H1 (cell line): ENCODE measurements around the gene NEURL2. TPM values are rescaled to one million over a fixed set of nuclear protein-coding genes. Genes with fewer than 3 reads are reported as not detected.

Experiments
- CTCF ChIA-PET: fragments of 300-600 bp; sonication (Branson Sonifier 250); formaldehyde crosslinking; loops from one replicate; lab custom pipeline; 2021; ENCODE audit not compliant: partially characterized antibody; lab: Charles Lee
- POLR2A ChIA-PET: fragments of 300-600 bp; sonication (Branson Sonifier 250); formaldehyde crosslinking; loops from one replicate; lab custom pipeline; 2021; ENCODE audit warnings: inconsistent platforms; ENCODE audit not compliant: partially characterized antibody; lab: Charles Lee
- DNase-seq, 2 experiments: peaks; one replicate each; pipeline versions ENCODE4 v3.0.0 to v3.0.0-alpha.2; 2010 to 2022; ENCODE audit warnings: low spot score in 2 of 2, low read depth in 1 of 2, mixed read lengths in 1 of 2
- FAIRE-seq: peaks from 2 replicates; lab custom pipeline; 2011; peaks lifted over from hg19 to GRCh38; lab: Jason Lieb, UNC
- H2AFZ ChIP-seq: 2 replicates; pipeline ENCODE4 v1.8.1; 2012; ENCODE audit warnings: low read length, inconsistent platforms
- H2AK5ac ChIP-seq: 2 replicates; pipeline ENCODE4 v1.6.1; 2013; ENCODE audit warnings: low read depth, low read length
- H2BK120ac ChIP-seq: replicated peaks from 2 replicates; pipeline ENCODE3; 2013; ENCODE audit warnings: low read depth, low read length, inconsistent platforms
- H2BK12ac ChIP-seq: 2 replicates; pipeline ENCODE4 v1.6.1; 2013; ENCODE audit warnings: low read depth, low read length
- H2BK15ac ChIP-seq: 2 replicates; pipeline ENCODE4 v1.6.1; 2013; ENCODE audit warnings: low read length
- H2BK20ac ChIP-seq: 2 replicates; pipeline ENCODE4 v1.6.1; 2013; ENCODE audit warnings: low read length
- H2BK5ac ChIP-seq: 2 replicates; pipeline ENCODE4 v1.6.1; 2013; ENCODE audit warnings: low read depth, low read length
- H3K14ac ChIP-seq: 2 replicates; pipeline ENCODE4 v1.6.1; 2013; ENCODE audit warnings: inconsistent platforms; ENCODE audit not compliant: insufficient read length
- H3K18ac ChIP-seq: 2 replicates; pipeline ENCODE4 v1.6.1; 2013; ENCODE audit warnings: low read length; ENCODE audit errors: extremely low read depth
- H3K23ac ChIP-seq: 2 replicates; pipeline ENCODE4 v1.6.1; 2013; ENCODE audit warnings: inconsistent platforms; ENCODE audit not compliant: insufficient read length
- H3K23me2 ChIP-seq: 2 replicates; pipeline ENCODE4 v1.6.1; 2013; ENCODE audit warnings: low read depth, low read length
- H3K27ac ChIP-seq: 2 replicates; pipeline ENCODE4 v1.6.1; 2011; ENCODE audit warnings: low read depth, low read length, inconsistent platforms
- H3K27me3 ChIP-seq, 4 experiments: replicated peaks in 1 of 4; 1 replicate in 1 of 4; 2 replicates in 3 of 4; pipeline versions ENCODE4 v1.6.1 to v1.8.1; 2011 to 2013; ENCODE audit warnings: low read length in 3 of 4, mild to moderate bottlenecking in 3 of 4, inconsistent platforms in 2 of 4, mixed read lengths in 2 of 4, moderate library complexity in 1 of 4; ENCODE audit not compliant: control insufficient read depth in 3 of 4, insufficient read depth in 3 of 4; ENCODE audit errors: extremely low read depth in 1 of 4
- H3K36me3 ChIP-seq, 4 experiments: 2 replicates each; pipeline versions ENCODE4 v1.6.1 to v1.8.1; 2011 to 2013; ENCODE audit warnings: mild to moderate bottlenecking in 4 of 4, low read length in 3 of 4, moderate library complexity in 2 of 4, control low read depth in 1 of 4, inconsistent platforms in 1 of 4; ENCODE audit not compliant: insufficient read depth in 4 of 4, control insufficient read depth in 2 of 4
- H3K4ac ChIP-seq: replicated peaks from 2 replicates; pipeline ENCODE3; 2013; ENCODE audit warnings: low read length, low read depth, mixed read lengths, inconsistent platforms; ENCODE audit not compliant: insufficient read length
- H3K4me1 ChIP-seq, 4 experiments: replicated peaks in 1 of 4; 1 replicate in 1 of 4; 2 replicates in 3 of 4; pipeline versions ENCODE4 v1.6.1 to v1.8.1; 2011 to 2013; ENCODE audit warnings: low read length in 3 of 4, inconsistent platforms in 2 of 4, mixed read lengths in 1 of 4; ENCODE audit not compliant: insufficient read depth in 4 of 4, control insufficient read depth in 3 of 4
- H3K4me2 ChIP-seq, 2 experiments: 2 replicates each; pipeline versions ENCODE4 v1.6.1 to v1.8.1; 2011 to 2013; ENCODE audit warnings: low read depth in 2 of 2, low read length in 2 of 2, control low read depth in 1 of 2, inconsistent platforms in 1 of 2, mild to moderate bottlenecking in 1 of 2; ENCODE audit not compliant: insufficient read depth in 1 of 2
- H3K4me3 ChIP-seq, 4 experiments: fragments of 200-600, 300-600 bp in 1 of 4; sonication (generic), shearing (Covaris generic), sonication (Bioruptor Twin) in 1 of 4; 2 replicates each; pipeline versions ENCODE4 v1.5.1 to v1.8.1; 2011 to 2016; ENCODE audit warnings: low read length in 4 of 4, low read depth in 3 of 4, control low read depth in 2 of 4, inconsistent platforms in 2 of 4, mild to moderate bottlenecking in 2 of 4, mixed read lengths in 1 of 4, moderate library complexity in 1 of 4; ENCODE audit not compliant: insufficient read depth in 2 of 4; ENCODE audit errors: extremely low read depth in 1 of 4
- H3K56ac ChIP-seq: replicated peaks from 2 replicates; pipeline ENCODE3; 2013; ENCODE audit warnings: low read depth, mild to moderate bottlenecking, mixed read lengths, low read length, inconsistent platforms; ENCODE audit not compliant: insufficient read length
- H3K79me1 ChIP-seq: 2 replicates; pipeline ENCODE4 v1.6.1; 2013; ENCODE audit warnings: low read depth, low read length, control low read depth
- H3K79me2 ChIP-seq, 2 experiments: 2 replicates each; pipeline versions ENCODE4 v1.6.1 to v1.8.1; 2012 to 2013; ENCODE audit warnings: low read length in 2 of 2, mild to moderate bottlenecking in 2 of 2, inconsistent platforms in 1 of 2; ENCODE audit not compliant: insufficient read depth in 2 of 2, control insufficient read depth in 1 of 2
- H3K9ac ChIP-seq, 4 experiments: replicated peaks in 1 of 4; 1 replicate in 1 of 4; 2 replicates in 3 of 4; pipeline versions ENCODE4 v1.6.1 to v1.8.1; 2011 to 2013; ENCODE audit warnings: low read depth in 3 of 4, low read length in 3 of 4, control low read depth in 2 of 4, mild to moderate bottlenecking in 2 of 4, moderate library complexity in 2 of 4, inconsistent platforms in 1 of 4; ENCODE audit errors: extremely low read depth in 1 of 4
- H3K9me3 ChIP-seq, 2 experiments: 2 replicates each; pipeline versions ENCODE4 v1.6.1 to v1.8.1; 2012 to 2013; ENCODE audit warnings: mild to moderate bottlenecking in 2 of 2, moderate library complexity in 2 of 2, control low read depth in 1 of 2, inconsistent platforms in 1 of 2, low read depth in 1 of 2, low read length in 1 of 2, mixed read lengths in 1 of 2; ENCODE audit not compliant: insufficient read depth in 2 of 2
- H4K20me1 ChIP-seq, 2 experiments: replicated peaks in 1 of 2; 2 replicates each; pipeline versions ENCODE3 to v1.8.1; 2011 to 2013; ENCODE audit warnings: inconsistent platforms in 2 of 2, low read length in 2 of 2, mild to moderate bottlenecking in 1 of 2; ENCODE audit not compliant: insufficient read depth in 2 of 2, control insufficient read depth in 1 of 2
- H4K5ac ChIP-seq: 2 replicates; pipeline ENCODE4 v1.6.1; 2013; ENCODE audit warnings: low read length, low read depth, mixed read lengths, inconsistent platforms; ENCODE audit not compliant: insufficient read length
- H4K8ac ChIP-seq: 2 replicates; pipeline ENCODE4 v1.8.0; 2013; ENCODE audit warnings: mild to moderate bottlenecking, moderate library complexity, low read length, inconsistent platforms; ENCODE audit not compliant: insufficient read depth; ENCODE audit errors: extremely low read depth
- H4K91ac ChIP-seq: replicated peaks from 2 replicates; pipeline ENCODE3; 2013; ENCODE audit warnings: low read length, mixed read lengths, inconsistent platforms; ENCODE audit not compliant: insufficient read length
- CTBP2 ChIP-seq: IDR thresholded peaks from 2 replicates; pipeline ENCODE4 v1.7.0; 2011; ENCODE audit warnings: borderline replicate concordance, mild to moderate bottlenecking, moderate library complexity, mixed read lengths, low read length; ENCODE audit not compliant: insufficient read depth, insufficient read length
- JUND ChIP-seq: IDR thresholded peaks from 2 replicates; pipeline ENCODE4 v1.6.1; 2011; ENCODE audit warnings: mild to moderate bottlenecking, improper control_type of control experiment, low read length
- SIRT6 ChIP-seq: IDR thresholded peaks from one replicate; pipeline ENCODE4 v1.7.1; 2012; ENCODE audit warnings: low read length, inconsistent platforms
- SP1 ChIP-seq: IDR thresholded peaks from 2 replicates; pipeline ENCODE4 v1.6.1; 2011; ENCODE audit warnings: low read depth, low read length
- SP2 ChIP-seq: IDR thresholded peaks from 2 replicates; pipeline ENCODE4 v1.6.1; 2012; ENCODE audit warnings: mild to moderate bottlenecking, low read length, inconsistent platforms
- TAF7 ChIP-seq: optimal IDR thresholded peaks from 2 replicates; pipeline ENCODE3; 2011; ENCODE audit warnings: low read depth, mild to moderate bottlenecking, inconsistent platforms, low read length, moderate library complexity, borderline replicate concordance
- WGBS, 2 experiments: shearing (Covaris generic) in 1 of 2; methylation state at CpG; one replicate each; pipeline versions ENCODE4 v1.1.6 to v1.1.7; 2013 to 2015; ENCODE audit warnings: low lambda C conversion rate in 2 of 2, mixed read lengths in 2 of 2, inconsistent platforms in 1 of 2, low coverage in 1 of 2, missing lambda C conversion rate in 1 of 2; ENCODE audit not compliant: insufficient replicate concordance in 2 of 2, insufficient coverage in 1 of 2, insufficient read length in 1 of 2; ENCODE audit errors: extremely low coverage in 1 of 2, missing lambda C conversion rate in 1 of 2; 5-methylcytosine and 5-hydroxymethylcytosine counted together
- polyA plus RNA-seq, 7 experiments: library from polyadenylated mRNA; depleted of rRNA in 3 of 7; stranded (reverse) in 5 of 7; unstranded in 2 of 7; fragments of >200 nt in 5 of 7; fragments of 200-250 nt in 2 of 7; gene quantifications; 1 replicate in 5 of 7; 2 replicates in 1 of 7; 4 replicates in 1 of 7; pipeline versions ENCODE4 v1.2.1 to v1.2.3, GENCODE V29; 2011 to 2013; ENCODE audit warnings: missing spikeins in 2 of 7, mixed read lengths in 2 of 7
- total RNA-seq: library from RNA; stranded (reverse); fragmentation: NEBNext Ultra II Directional; extraction: Animal tissue kit (Norgen Biotek cat#: 25700); gene quantifications from 2 replicates; pipeline ENCODE4 v1.2.1, GENCODE V29; 2021
- TF ChIP-seq, protein P1 (sequence below): IDR thresholded peaks from 2 replicates; pipeline ENCODE4 v1.6.1; 2011; ENCODE audit warnings: low read length, improper control_type of control experiment
- TF ChIP-seq, protein P2 (sequence below): IDR thresholded peaks from 2 replicates; pipeline ENCODE4 v1.6.1; 2011; ENCODE audit warnings: low read depth, mild to moderate bottlenecking, low read length; ENCODE audit not compliant: insufficient read depth
- TF ChIP-seq, protein P3 (sequence below): IDR thresholded peaks from 2 replicates; pipeline ENCODE4 v1.6.1; 2012; ENCODE audit warnings: inconsistent platforms

Gene NEURL2
- total and polyA plus RNA-seq, 2 of the 8 experiments (the other 6 are each of a cell fraction or from before 2014, with no cell fraction given), result 6.9 TPM

DNA sequence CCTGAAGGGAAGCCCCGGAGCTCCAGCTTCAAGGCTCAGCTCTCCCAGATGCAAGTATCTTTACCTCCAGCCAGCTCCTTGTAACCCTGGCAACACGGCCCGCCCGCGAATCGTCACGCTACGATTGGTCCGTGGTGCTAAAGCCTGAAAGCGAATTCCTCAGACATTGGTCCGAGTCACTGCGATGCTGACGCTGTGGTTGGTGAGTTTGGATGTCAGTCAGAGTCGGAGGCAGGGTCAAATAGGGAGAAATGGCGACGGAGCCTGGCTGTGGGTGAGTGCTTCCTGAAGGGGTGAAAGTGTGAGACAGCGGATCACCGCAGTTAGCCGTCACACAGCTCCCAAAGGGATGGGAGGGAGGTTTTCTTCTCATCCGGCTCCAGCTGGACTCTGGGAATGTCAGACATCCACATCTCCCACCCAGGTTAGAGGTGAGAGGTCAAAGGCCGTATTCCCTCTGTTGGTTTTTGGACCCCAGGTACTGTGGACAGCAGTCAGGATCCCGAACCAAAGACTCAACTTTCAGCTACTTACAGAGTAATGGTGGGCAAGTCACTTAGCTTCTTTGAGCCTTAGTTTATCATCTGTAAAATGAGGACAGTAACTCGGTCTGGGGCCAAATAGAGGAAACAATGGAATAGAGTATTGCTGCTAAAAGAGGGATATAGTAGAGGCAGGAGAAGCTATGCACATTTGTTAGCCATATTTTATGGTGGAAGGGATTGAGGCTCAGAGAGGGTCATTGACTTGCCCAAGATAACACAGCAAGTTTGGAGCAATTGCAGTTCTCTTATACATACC lies 9.8 kb downstream of the NEURL2 start, which contains the start of gene ZSWIM1:
ZSWIM1 (plus strand) TSS at position 240 of the 801 bp plus-strand sequence. CDS start 1,366 bp downstream, outside the sequence.
- WGBS, 2 experiments, result 5% methylated on average over 23 of the region's 23 CpGs; no CpG with 5 or more reads in 1 of the 2 experiments
- H3K14ac ChIP-seq, result no peak within 1 kb of the TSS
- no peak within 1 kb of the TSS for H3K56ac ChIP-seq
- 0 out of 2 replicates have a peak within 1 kb of the TSS, but pooled peaks have one; percentile 28 for H2BK12ac ChIP-seq
- H3K27ac ChIP-seq, result peak within 1 kb of the TSS; percentile 69
- H3K23me2 ChIP-seq, result peaks cover 5% of the 10 kb centered on the region
- H2BK5ac ChIP-seq, result peak within 1 kb of the TSS; percentile 90
- peak within 1 kb of the TSS; percentile 94; the same call in 1 of the 2 replicates for H4K8ac ChIP-seq
- no peak within 1 kb of the TSS for H2BK20ac ChIP-seq
- no peak within 1 kb of the TSS for H4K5ac ChIP-seq
- H3K4me1 ChIP-seq, result no peaks in the 10 kb centered on the region
- DNase-seq (peak; percentile 98 to 99), FAIRE-seq (peak; percentile 85)
- H3K4me3 ChIP-seq, result peak within 1 kb of the TSS; percentile 80 to 99 (median 90)
- no peaks in the 10 kb centered on the region for H3K9me3 ChIP-seq
- H2BK120ac ChIP-seq, result peak within 1 kb of the TSS; percentile 12
- H2AFZ ChIP-seq, result peak within 1 kb of the TSS; percentile 22; the same call in 1 of the 2 replicates
- no peak within 1 kb of the TSS for H3K23ac ChIP-seq
- H3K79me2 ChIP-seq, result peaks cover 0 to 16% of the 10 kb centered on the region in 2 experiments; a peak in 1 of 4 replicates
- no peak within 1 kb of the TSS for H2AK5ac ChIP-seq
- no peaks in the 10 kb centered on the region for H3K79me1 ChIP-seq
- H2BK15ac ChIP-seq, result peak within 1 kb of the TSS; percentile 89; the same call in 1 of the 2 replicates
- H3K18ac ChIP-seq, result peak within 1 kb of the TSS; percentile 88
- H4K20me1 ChIP-seq, result peaks cover 0 to 7% of the 10 kb centered on the region in 2 experiments
- H4K91ac ChIP-seq, result no peak within 1 kb of the TSS
- H3K36me3 ChIP-seq, result peaks cover 14 to 28% (median 20%) of the 10 kb centered on the region in 4 experiments
- H3K4me2 ChIP-seq, result peak within 1 kb of the TSS; percentile 73 to 88
- POLR2A ChIA-PET, result interaction anchor here (0.6 to 5.7 kb wide), 25 partner anchors 10 to 332 kb away, joined by 3 to 55 read pairs (median 5); partner anchors contain the start of genes ACOT8, CTSA, NEURL2 and PCIF1
- CTCF ChIA-PET, result interaction anchor here (0.8 to 2.8 kb wide), 9 partner anchors 9 to 89 kb away, joined by 3 to 14 read pairs (median 4); partner anchors contain the start of genes CTSA, NEURL2 and PLTP
- peak within 1 kb of the TSS; percentile 67 to 94 (median 71) for H3K9ac ChIP-seq
- H3K27me3 ChIP-seq, result no peaks in the 10 kb centered on the region
- peak within 1 kb of the TSS; percentile 40 for H3K4ac ChIP-seq
- TF ChIP-seq SIRT6 (no peak), JUND (no peak), SP2 (peak; percentile 95), CTBP2 (no peak), SP1 (peak; percentile 99), TAF7 (no peak)
- TF ChIP-seq, protein P1, sequence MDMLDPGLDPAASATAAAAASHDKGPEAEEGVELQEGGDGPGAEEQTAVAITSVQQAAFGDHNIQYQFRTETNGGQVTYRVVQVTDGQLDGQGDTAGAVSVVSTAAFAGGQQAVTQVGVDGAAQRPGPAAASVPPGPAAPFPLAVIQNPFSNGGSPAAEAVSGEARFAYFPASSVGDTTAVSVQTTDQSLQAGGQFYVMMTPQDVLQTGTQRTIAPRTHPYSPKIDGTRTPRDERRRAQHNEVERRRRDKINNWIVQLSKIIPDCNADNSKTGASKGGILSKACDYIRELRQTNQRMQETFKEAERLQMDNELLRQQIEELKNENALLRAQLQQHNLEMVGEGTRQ, result no peak
- TF ChIP-seq, protein P2, sequence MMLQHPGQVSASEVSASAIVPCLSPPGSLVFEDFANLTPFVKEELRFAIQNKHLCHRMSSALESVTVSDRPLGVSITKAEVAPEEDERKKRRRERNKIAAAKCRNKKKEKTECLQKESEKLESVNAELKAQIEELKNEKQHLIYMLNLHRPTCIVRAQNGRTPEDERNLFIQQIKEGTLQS, result no peak
- TF ChIP-seq, protein P3, sequence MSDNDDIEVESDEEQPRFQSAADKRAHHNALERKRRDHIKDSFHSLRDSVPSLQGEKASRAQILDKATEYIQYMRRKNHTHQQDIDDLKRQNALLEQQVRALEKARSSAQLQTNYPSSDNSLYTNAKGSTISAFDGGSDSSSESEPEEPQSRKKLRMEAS, result no peak
